Vagina (tissue), 2 donors: ENCODE data around the gene TMEM151B.

Experiments used
- POLR2A ChIP-seq, 2 donors: fragments of 450-650 bp; IDR thresholded peaks; one replicate each; pipeline ENCODE4 v1.6.1; 2017; ENCODE audit warnings: antibody characterized with exemption in 2 of 2, mild to moderate bottlenecking in 2 of 2, moderate library complexity in 2 of 2
- TF ChIP-seq, protein P1 (sequence below), 3 experiments: fragments of 450-650 bp in 2 of 3; fragments of 200-600 bp in 1 of 3; sonication (generic) in 1 of 3; IDR thresholded peaks; one replicate each; pipeline ENCODE4 v1.5.1; 2017 to 2019; ENCODE audit warnings: antibody characterized with exemption in 3 of 3, mild to moderate bottlenecking in 2 of 3, moderate library complexity in 2 of 3

GRCh38 chr6:44249082-44249748 lies 21.0 kb upstream of the TMEM151B start:
- TF ChIP-seq, protein P1, sequence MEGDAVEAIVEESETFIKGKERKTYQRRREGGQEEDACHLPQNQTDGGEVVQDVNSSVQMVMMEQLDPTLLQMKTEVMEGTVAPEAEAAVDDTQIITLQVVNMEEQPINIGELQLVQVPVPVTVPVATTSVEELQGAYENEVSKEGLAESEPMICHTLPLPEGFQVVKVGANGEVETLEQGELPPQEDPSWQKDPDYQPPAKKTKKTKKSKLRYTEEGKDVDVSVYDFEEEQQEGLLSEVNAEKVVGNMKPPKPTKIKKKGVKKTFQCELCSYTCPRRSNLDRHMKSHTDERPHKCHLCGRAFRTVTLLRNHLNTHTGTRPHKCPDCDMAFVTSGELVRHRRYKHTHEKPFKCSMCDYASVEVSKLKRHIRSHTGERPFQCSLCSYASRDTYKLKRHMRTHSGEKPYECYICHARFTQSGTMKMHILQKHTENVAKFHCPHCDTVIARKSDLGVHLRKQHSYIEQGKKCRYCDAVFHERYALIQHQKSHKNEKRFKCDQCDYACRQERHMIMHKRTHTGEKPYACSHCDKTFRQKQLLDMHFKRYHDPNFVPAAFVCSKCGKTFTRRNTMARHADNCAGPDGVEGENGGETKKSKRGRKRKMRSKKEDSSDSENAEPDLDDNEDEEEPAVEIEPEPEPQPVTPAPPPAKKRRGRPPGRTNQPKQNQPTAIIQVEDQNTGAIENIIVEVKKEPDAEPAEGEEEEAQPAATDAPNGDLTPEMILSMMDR (IDR thresholded peaks at IDR 0.05), result no peak
- TF ChIP-seq POLR2A (IDR thresholded peaks at IDR 0.05), result no peak
